H1 (cell line): ENCODE results near the gene RREB1. TPM values are rescaled to one million over a fixed set of nuclear protein-coding genes. Genes with fewer than 3 reads are reported as not detected.

Source experiments
- CTCF ChIA-PET: fragments of 300-600 bp; sonication (Branson Sonifier 250); formaldehyde crosslinking; loops from one replicate; lab custom pipeline; 2021; ENCODE audit not compliant: partially characterized antibody; lab: Charles Lee
- POLR2A ChIA-PET: fragments of 300-600 bp; sonication (Branson Sonifier 250); formaldehyde crosslinking; loops from one replicate; lab custom pipeline; 2021; ENCODE audit warnings: inconsistent platforms; ENCODE audit not compliant: partially characterized antibody; lab: Charles Lee
- DNase-seq, 2 experiments: peaks; one replicate each; pipeline versions ENCODE4 v3.0.0 to v3.0.0-alpha.2; 2010 to 2022; ENCODE audit warnings: low spot score in 2 of 2, low read depth in 1 of 2, mixed read lengths in 1 of 2
- FAIRE-seq: peaks from 2 replicates; lab custom pipeline; 2011; peaks lifted over from hg19 to GRCh38; lab: Jason Lieb, UNC
- H2AFZ ChIP-seq: 2 replicates; pipeline ENCODE4 v1.8.1; 2012; ENCODE audit warnings: low read length, inconsistent platforms
- H2AK5ac ChIP-seq: 2 replicates; pipeline ENCODE4 v1.6.1; 2013; ENCODE audit warnings: low read depth, low read length
- H2BK120ac ChIP-seq: replicated peaks from 2 replicates; pipeline ENCODE3; 2013; ENCODE audit warnings: low read depth, low read length, inconsistent platforms
- H2BK12ac ChIP-seq: 2 replicates; pipeline ENCODE4 v1.6.1; 2013; ENCODE audit warnings: low read depth, low read length
- H2BK15ac ChIP-seq: 2 replicates; pipeline ENCODE4 v1.6.1; 2013; ENCODE audit warnings: low read length
- H2BK20ac ChIP-seq: 2 replicates; pipeline ENCODE4 v1.6.1; 2013; ENCODE audit warnings: low read length
- H2BK5ac ChIP-seq: 2 replicates; pipeline ENCODE4 v1.6.1; 2013; ENCODE audit warnings: low read depth, low read length
- H3K14ac ChIP-seq: 2 replicates; pipeline ENCODE4 v1.6.1; 2013; ENCODE audit warnings: inconsistent platforms; ENCODE audit not compliant: insufficient read length
- H3K18ac ChIP-seq: 2 replicates; pipeline ENCODE4 v1.6.1; 2013; ENCODE audit warnings: low read length; ENCODE audit errors: extremely low read depth
- H3K23ac ChIP-seq: 2 replicates; pipeline ENCODE4 v1.6.1; 2013; ENCODE audit warnings: inconsistent platforms; ENCODE audit not compliant: insufficient read length
- H3K23me2 ChIP-seq: 2 replicates; pipeline ENCODE4 v1.6.1; 2013; ENCODE audit warnings: low read depth, low read length
- H3K27ac ChIP-seq: 2 replicates; pipeline ENCODE4 v1.6.1; 2011; ENCODE audit warnings: low read depth, low read length, inconsistent platforms
- H3K27me3 ChIP-seq, 4 experiments: replicated peaks in 1 of 4; 1 replicate in 1 of 4; 2 replicates in 3 of 4; pipeline versions ENCODE4 v1.6.1 to v1.8.1; 2011 to 2013; ENCODE audit warnings: low read length in 3 of 4, mild to moderate bottlenecking in 3 of 4, inconsistent platforms in 2 of 4, mixed read lengths in 2 of 4, moderate library complexity in 1 of 4; ENCODE audit not compliant: control insufficient read depth in 3 of 4, insufficient read depth in 3 of 4; ENCODE audit errors: extremely low read depth in 1 of 4
- H3K36me3 ChIP-seq, 4 experiments: 2 replicates each; pipeline versions ENCODE4 v1.6.1 to v1.8.1; 2011 to 2013; ENCODE audit warnings: mild to moderate bottlenecking in 4 of 4, low read length in 3 of 4, moderate library complexity in 2 of 4, control low read depth in 1 of 4, inconsistent platforms in 1 of 4; ENCODE audit not compliant: insufficient read depth in 4 of 4, control insufficient read depth in 2 of 4
- H3K4ac ChIP-seq: replicated peaks from 2 replicates; pipeline ENCODE3; 2013; ENCODE audit warnings: low read length, low read depth, mixed read lengths, inconsistent platforms; ENCODE audit not compliant: insufficient read length
- H3K4me1 ChIP-seq, 4 experiments: replicated peaks in 1 of 4; 1 replicate in 1 of 4; 2 replicates in 3 of 4; pipeline versions ENCODE4 v1.6.1 to v1.8.1; 2011 to 2013; ENCODE audit warnings: low read length in 3 of 4, inconsistent platforms in 2 of 4, mixed read lengths in 1 of 4; ENCODE audit not compliant: insufficient read depth in 4 of 4, control insufficient read depth in 3 of 4
- H3K4me2 ChIP-seq, 2 experiments: 2 replicates each; pipeline versions ENCODE4 v1.6.1 to v1.8.1; 2011 to 2013; ENCODE audit warnings: low read depth in 2 of 2, low read length in 2 of 2, control low read depth in 1 of 2, inconsistent platforms in 1 of 2, mild to moderate bottlenecking in 1 of 2; ENCODE audit not compliant: insufficient read depth in 1 of 2
- H3K4me3 ChIP-seq, 4 experiments: fragments of 200-600, 300-600 bp in 1 of 4; sonication (generic), shearing (Covaris generic), sonication (Bioruptor Twin) in 1 of 4; 2 replicates each; pipeline versions ENCODE4 v1.5.1 to v1.8.1; 2011 to 2016; ENCODE audit warnings: low read length in 4 of 4, low read depth in 3 of 4, control low read depth in 2 of 4, inconsistent platforms in 2 of 4, mild to moderate bottlenecking in 2 of 4, mixed read lengths in 1 of 4, moderate library complexity in 1 of 4; ENCODE audit not compliant: insufficient read depth in 2 of 4; ENCODE audit errors: extremely low read depth in 1 of 4
- H3K56ac ChIP-seq: replicated peaks from 2 replicates; pipeline ENCODE3; 2013; ENCODE audit warnings: low read depth, mild to moderate bottlenecking, mixed read lengths, low read length, inconsistent platforms; ENCODE audit not compliant: insufficient read length
- H3K79me1 ChIP-seq: 2 replicates; pipeline ENCODE4 v1.6.1; 2013; ENCODE audit warnings: low read depth, low read length, control low read depth
- H3K79me2 ChIP-seq, 2 experiments: 2 replicates each; pipeline versions ENCODE4 v1.6.1 to v1.8.1; 2012 to 2013; ENCODE audit warnings: low read length in 2 of 2, mild to moderate bottlenecking in 2 of 2, inconsistent platforms in 1 of 2; ENCODE audit not compliant: insufficient read depth in 2 of 2, control insufficient read depth in 1 of 2
- H3K9ac ChIP-seq, 4 experiments: replicated peaks in 1 of 4; 1 replicate in 1 of 4; 2 replicates in 3 of 4; pipeline versions ENCODE4 v1.6.1 to v1.8.1; 2011 to 2013; ENCODE audit warnings: low read depth in 3 of 4, low read length in 3 of 4, control low read depth in 2 of 4, mild to moderate bottlenecking in 2 of 4, moderate library complexity in 2 of 4, inconsistent platforms in 1 of 4; ENCODE audit errors: extremely low read depth in 1 of 4
- H3K9me3 ChIP-seq, 2 experiments: 2 replicates each; pipeline versions ENCODE4 v1.6.1 to v1.8.1; 2012 to 2013; ENCODE audit warnings: mild to moderate bottlenecking in 2 of 2, moderate library complexity in 2 of 2, control low read depth in 1 of 2, inconsistent platforms in 1 of 2, low read depth in 1 of 2, low read length in 1 of 2, mixed read lengths in 1 of 2; ENCODE audit not compliant: insufficient read depth in 2 of 2
- H4K20me1 ChIP-seq, 2 experiments: replicated peaks in 1 of 2; 2 replicates each; pipeline versions ENCODE3 to v1.8.1; 2011 to 2013; ENCODE audit warnings: inconsistent platforms in 2 of 2, low read length in 2 of 2, mild to moderate bottlenecking in 1 of 2; ENCODE audit not compliant: insufficient read depth in 2 of 2, control insufficient read depth in 1 of 2
- H4K5ac ChIP-seq: 2 replicates; pipeline ENCODE4 v1.6.1; 2013; ENCODE audit warnings: low read length, low read depth, mixed read lengths, inconsistent platforms; ENCODE audit not compliant: insufficient read length
- H4K8ac ChIP-seq: 2 replicates; pipeline ENCODE4 v1.8.0; 2013; ENCODE audit warnings: mild to moderate bottlenecking, moderate library complexity, low read length, inconsistent platforms; ENCODE audit not compliant: insufficient read depth; ENCODE audit errors: extremely low read depth
- H4K91ac ChIP-seq: replicated peaks from 2 replicates; pipeline ENCODE3; 2013; ENCODE audit warnings: low read length, mixed read lengths, inconsistent platforms; ENCODE audit not compliant: insufficient read length
- CBX5 ChIP-seq: fragments of 300-800, 300-1000 bp; sonication (generic); IDR thresholded peaks from 2 replicates; pipeline ENCODE4 v1.7.1; 2016; ENCODE audit warnings: antibody characterized with exemption, low read length, low read depth
- EZH2 ChIP-seq: fragments of 200-600 bp; sonication (generic); IDR thresholded peaks from 2 replicates; pipeline ENCODE4 v1.7.1; 2012; ENCODE audit warnings: low read depth, mild to moderate bottlenecking, moderate library complexity, low read length, inconsistent platforms; ENCODE audit not compliant: severe bottlenecking
- GABPA ChIP-seq: IDR thresholded peaks from 2 replicates; pipeline ENCODE4 v1.6.1; 2011; ENCODE audit warnings: mild to moderate bottlenecking, low read length, moderate library complexity, borderline replicate concordance; ENCODE audit not compliant: insufficient read depth
- GTF2F1 ChIP-seq: IDR thresholded peaks from 2 replicates; pipeline ENCODE4 v1.6.1; 2012; ENCODE audit warnings: low read depth, low read length, improper control_type of control experiment, borderline replicate concordance
- KDM1A ChIP-seq: fragments of 200-600, 300-600 bp; sonication (generic); IDR thresholded peaks from 2 replicates; pipeline ENCODE4 v1.7.1; 2016; ENCODE audit warnings: mild to moderate bottlenecking, low read length, borderline replicate concordance
- NRF1 ChIP-seq: IDR thresholded peaks from 2 replicates; pipeline ENCODE4 v1.6.1; 2011; ENCODE audit warnings: mild to moderate bottlenecking, low read depth, low read length, improper control_type of control experiment
- PHF8 ChIP-seq: fragments of 200-600 bp; sonication (generic); conservative IDR thresholded peaks from 2 replicates; pipeline ENCODE4 v1.7.1; 2012; ENCODE audit warnings: low read depth, mild to moderate bottlenecking, inconsistent platforms, low read length, moderate library complexity
- RFX5 ChIP-seq: IDR thresholded peaks from 2 replicates; pipeline ENCODE4 v1.6.1; 2011; ENCODE audit warnings: low read depth, low read length, improper control_type of control experiment, borderline replicate concordance
- SIX5 ChIP-seq: IDR thresholded peaks from 2 replicates; pipeline ENCODE4 v1.6.1; 2011; ENCODE audit warnings: mild to moderate bottlenecking, low read depth, low read length
- TAF7 ChIP-seq: optimal IDR thresholded peaks from 2 replicates; pipeline ENCODE3; 2011; ENCODE audit warnings: low read depth, mild to moderate bottlenecking, inconsistent platforms, low read length, moderate library complexity, borderline replicate concordance
- TCF12 ChIP-seq: IDR thresholded peaks from 2 replicates; pipeline ENCODE4 v1.6.1; 2011; ENCODE audit warnings: low read depth, mild to moderate bottlenecking, low read length
- YY1 ChIP-seq: IDR thresholded peaks from 2 replicates; pipeline ENCODE4 v1.6.1; 2011; ENCODE audit warnings: low read depth, mild to moderate bottlenecking, low read length
- WGBS, 2 experiments: shearing (Covaris generic) in 1 of 2; methylation state at CpG; one replicate each; pipeline versions ENCODE4 v1.1.6 to v1.1.7; 2013 to 2015; ENCODE audit warnings: low lambda C conversion rate in 2 of 2, mixed read lengths in 2 of 2, inconsistent platforms in 1 of 2, low coverage in 1 of 2, missing lambda C conversion rate in 1 of 2; ENCODE audit not compliant: insufficient replicate concordance in 2 of 2, insufficient coverage in 1 of 2, insufficient read length in 1 of 2; ENCODE audit errors: extremely low coverage in 1 of 2, missing lambda C conversion rate in 1 of 2; 5-methylcytosine and 5-hydroxymethylcytosine counted together
- polyA plus RNA-seq, 7 experiments: library from polyadenylated mRNA; depleted of rRNA in 3 of 7; stranded (reverse) in 5 of 7; unstranded in 2 of 7; fragments of >200 nt in 5 of 7; fragments of 200-250 nt in 2 of 7; gene quantifications; 1 replicate in 5 of 7; 2 replicates in 1 of 7; 4 replicates in 1 of 7; pipeline versions ENCODE4 v1.2.1 to v1.2.3, GENCODE V29; 2011 to 2013; ENCODE audit warnings: missing spikeins in 2 of 7, mixed read lengths in 2 of 7
- total RNA-seq: library from RNA; stranded (reverse); fragmentation: NEBNext Ultra II Directional; extraction: Animal tissue kit (Norgen Biotek cat#: 25700); gene quantifications from 2 replicates; pipeline ENCODE4 v1.2.1, GENCODE V29; 2021

Gene RREB1
- total and polyA plus RNA-seq, 2 of the 8 experiments (the other 6 are each of a cell fraction or from before 2014, with no cell fraction given): 3.9 to 34.7 TPM

DNA sequence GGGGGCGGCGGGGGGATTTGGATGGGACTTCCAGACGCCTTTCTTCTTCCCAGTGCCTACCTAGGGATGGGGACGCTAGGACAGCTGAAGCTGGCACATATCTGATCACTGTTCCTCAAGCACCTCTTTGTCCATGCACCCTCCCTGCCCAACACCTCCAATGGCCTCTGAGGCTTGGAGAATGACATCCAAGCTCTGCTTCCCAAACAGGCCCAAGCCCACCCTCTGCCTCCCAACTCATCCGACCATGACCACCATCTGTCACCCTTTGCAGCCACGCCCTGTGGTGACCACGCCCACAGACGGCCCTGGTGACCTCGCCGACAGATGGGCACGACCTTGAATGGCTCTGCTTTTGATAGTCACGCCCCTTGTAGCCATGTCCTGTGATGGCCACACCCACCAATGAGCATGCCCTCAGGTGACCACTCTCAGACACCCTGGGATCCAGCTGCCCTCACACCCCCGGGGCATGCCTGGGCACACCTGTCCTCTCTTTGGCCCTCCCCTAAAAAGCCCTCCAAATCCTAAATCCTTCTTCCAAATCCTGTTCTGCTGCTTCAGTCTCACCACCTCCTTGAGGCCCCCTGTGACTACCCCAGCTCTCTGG, 154.2 kb downstream of the RREB1 start:
- Histone ChIP-seq H3K18ac (0 out of 2 replicates have a peak overlapping the region, but pooled peaks have one; percentile 14), H3K79me2 (no peaks in the 10 kb centered on the region), H3K23ac (no peak overlapping the region), H3K27me3 (no peaks in the 10 kb centered on the region), H3K23me2 (peaks cover 14% of the 10 kb centered on the region), H3K4me2 (peak overlapping the region; percentile 88 to 99), H3K4ac (no peak overlapping the region), H2BK20ac (no peak overlapping the region), H2BK5ac (peak overlapping the region; percentile 81), H3K4me3 (peak overlapping the region; percentile 50 to 70 (median 60)), H2AFZ (peak overlapping the region; percentile 76), H2BK12ac (peak overlapping the region; percentile 29; the same call in 1 of the 2 replicates), H4K20me1 (no peaks in the 10 kb centered on the region), H3K4me1 (peaks cover 0 to 16% (median 11%) of the 10 kb centered on the region in 4 experiments; a peak in 6 of 7 replicates), H4K91ac (no peak overlapping the region), H4K5ac (no peak overlapping the region), H2BK15ac (no peak overlapping the region), H2AK5ac (no peak overlapping the region), H3K14ac (no peak overlapping the region), H3K36me3 (no peaks in the 10 kb centered on the region), H2BK120ac (no peak overlapping the region), H3K56ac (no peak overlapping the region), H3K79me1 (no peaks in the 10 kb centered on the region), H4K8ac (peak overlapping the region; percentile 93; the same call in 1 of the 2 replicates), H3K9me3 (no peaks in the 10 kb centered on the region), H3K27ac (0 out of 2 replicates have a peak overlapping the region, but pooled peaks have one; percentile 62), H3K9ac (peak overlapping the region in 3 of 4 experiments; percentile 52 to 62 (median 62); a peak in 4 of 7 replicates)
- ChIA-PET POLR2A (interaction anchor here (0.8 to 1.9 kb wide), 4 partner anchors 13 to 567 kb away, joined by 3 to 4 read pairs (median 4); no protein-coding TSS in a partner anchor), CTCF (interaction anchor here (0.9 to 3.6 kb wide), 6 partner anchors 13 to 585 kb away, joined by 3 to 36 read pairs (median 6); no protein-coding TSS in a partner anchor)
- FAIRE-seq (no peak), DNase-seq (peak in 1 of 2 experiments; percentile 86)
- 18% methylated on average over 13 of the region's 13 CpGs; no CpG with 5 or more reads in 1 of the 2 experiments for WGBS, 2 experiments
- TF ChIP-seq TAF7 (no peak), YY1 (0 out of 2 replicates have a peak, but pooled peaks have one; percentile 16), GTF2F1 (no peak), PHF8 (no peak), TCF12 (no peak), SIX5 (no peak), EZH2 (no peak), NRF1 (no peak), CBX5 (no peak), RFX5 (no peak), GABPA (no peak), KDM1A (no peak)
